K562 (cell line): ENCODE data around the gene TNIP2. TPM values are rescaled to one million over a fixed set of nuclear protein-coding genes. Genes with fewer than 3 reads are reported as not detected.
A peak's percentile ranks its signal among the peaks of the same experiment; 100 is the strongest.

Experiments used
- ARID1B ChIP-seq: fragments of 450-650 bp; IDR thresholded peaks from 2 replicates; pipeline ENCODE4 v1.6.1; 2016; ENCODE audit warnings: antibody characterized with exemption, mild to moderate bottlenecking, inconsistent platforms
- CCAR2 ChIP-seq: fragments of 200-400 bp; formaldehyde crosslinking; IDR thresholded peaks from 2 replicates; pipeline ENCODE4 v1.6.1; 2017; ENCODE audit warnings: mild to moderate bottlenecking, low read depth, low read length
- ERF ChIP-seq: fragments of 450-650 bp; formaldehyde crosslinking; IDR thresholded peaks from 2 replicates; pipeline ENCODE4 v1.4.0; 2020; ENCODE audit warnings: mild to moderate bottlenecking, mixed read lengths
- FOXM1 ChIP-seq, 2 experiments: fragments of 450-650 bp in 1 of 2; sonication (generic) in 1 of 2; formaldehyde crosslinking in 1 of 2; IDR thresholded peaks; 2 replicates each; pipeline versions ENCODE4 v1.6.1 to v1.9.0; 2017 to 2022; ENCODE audit warnings: low read depth in 2 of 2, mild to moderate bottlenecking in 2 of 2, missing genetic modification reagents in 1 of 2, moderate library complexity in 1 of 2
- FUS ChIP-seq: fragments of 200-400 bp; formaldehyde crosslinking; optimal IDR thresholded peaks from 2 replicates; pipeline ENCODE3; 2017; ENCODE audit warnings: low read depth, low read length
- GABPA ChIP-seq: fragments of 200-800 bp; sonication (Bioruptor generic); conservative IDR thresholded peaks from 2 replicates; pipeline ENCODE4 v1.6.1; 2016; ENCODE audit warnings: low read depth, missing genetic modification characterization, missing compliant biosample characterization
- GATAD2B ChIP-seq: fragments of 450-650 bp; IDR thresholded peaks from 2 replicates; pipeline ENCODE4 v1.6.1; 2017; ENCODE audit warnings: mild to moderate bottlenecking, borderline replicate concordance
- GTF2B ChIP-seq: IDR thresholded peaks from 2 replicates; pipeline ENCODE4 v1.6.1; 2011; ENCODE audit not compliant: insufficient read length; ENCODE audit errors: extremely low read depth
- HCFC1 ChIP-seq: IDR thresholded peaks from 2 replicates; pipeline ENCODE4 v1.6.1; 2012; ENCODE audit warnings: low read depth, low read length, improper control_type of control experiment
- HMGN3 ChIP-seq: IDR thresholded peaks from 2 replicates; pipeline ENCODE4 v1.6.1; 2011; ENCODE audit warnings: borderline replicate concordance, low read depth, mild to moderate bottlenecking, mixed read lengths, low read length; ENCODE audit not compliant: insufficient read length; ENCODE audit errors: extremely low read depth
- KDM2B ChIP-seq: fragments of 250-450 bp; sonication (Bioruptor Pico); IDR thresholded peaks from 2 replicates; pipeline ENCODE4 v1.8.0; 2021; ENCODE audit warnings: mild to moderate bottlenecking, moderate library complexity
- NR2C1 ChIP-seq, 2 experiments: fragments of 450-650 bp; IDR thresholded peaks; 2 replicates each; pipeline ENCODE4 v1.6.1; 2017; ENCODE audit warnings: mild to moderate bottlenecking in 2 of 2, antibody characterized with exemption in 1 of 2, inconsistent platforms in 1 of 2, missing compliant biosample characterization in 1 of 2, missing genetic modification characterization in 1 of 2
- RAD21 ChIP-seq, 2 experiments: fragments of 250-450 bp in 1 of 2; fragments of 450-650 bp in 1 of 2; sonication (Bioruptor Pico) in 1 of 2; formaldehyde crosslinking in 1 of 2; IDR thresholded peaks in 1 of 2; conservative IDR thresholded peaks in 1 of 2; 2 replicates each; pipeline versions ENCODE4 v1.4.0 to v1.8.0; 2020 to 2022; ENCODE audit warnings: mild to moderate bottlenecking in 2 of 2, moderate library complexity in 1 of 2
- RB1 ChIP-seq: fragments of 450-650 bp; IDR thresholded peaks from 2 replicates; pipeline ENCODE4 v1.6.1; 2017; ENCODE audit warnings: low read depth, mild to moderate bottlenecking
- RBM17 ChIP-seq: fragments of 200-400 bp; formaldehyde crosslinking; IDR thresholded peaks from 2 replicates; pipeline ENCODE4 v1.6.1; 2017; ENCODE audit warnings: low read depth, mild to moderate bottlenecking, low read length, borderline replicate concordance
- SFPQ ChIP-seq: fragments of 200-400 bp; formaldehyde crosslinking; IDR thresholded peaks from 2 replicates; pipeline ENCODE4 v1.6.1; 2017; ENCODE audit warnings: mild to moderate bottlenecking, low read depth, low read length, moderate library complexity
- SMAD4 ChIP-seq: fragments of 250-450 bp; sonication (Bioruptor Pico); conservative IDR thresholded peaks from 2 replicates; pipeline ENCODE4 v1.8.0; 2021; ENCODE audit warnings: inconsistent platforms, mild to moderate bottlenecking, moderate library complexity
- SOX6 ChIP-seq: fragments of 450-650 bp; IDR thresholded peaks from 2 replicates; pipeline ENCODE4 v1.6.1; 2014; ENCODE audit warnings: mild to moderate bottlenecking
- TCF7 ChIP-seq: sonication (generic); IDR thresholded peaks from 2 replicates; pipeline ENCODE4 v1.6.1; 2016; ENCODE audit warnings: antibody characterized with exemption, borderline replicate concordance
- THAP7 ChIP-seq: fragments of 250-450 bp; sonication (Bioruptor Pico); IDR thresholded peaks from 2 replicates; pipeline ENCODE4 v1.5.0; 2021
- ZBTB1 ChIP-seq: sonication (generic); formaldehyde crosslinking; IDR thresholded peaks from 2 replicates; pipeline ENCODE4 v1.8.1; 2023; ENCODE audit warnings: missing genetic modification reagents, low read depth, mild to moderate bottlenecking, borderline replicate concordance
- ZNF174 ChIP-seq: fragments of 250-450 bp; sonication (Bioruptor Pico); IDR thresholded peaks from 2 replicates; pipeline ENCODE4 v1.4.0; 2020; ENCODE audit warnings: mild to moderate bottlenecking
- ZNF24 ChIP-seq: fragments of 450-650 bp; IDR thresholded peaks from 2 replicates; pipeline ENCODE4 v1.6.1; 2016
- ZNF444 ChIP-seq: fragments of 250-450 bp; sonication (Bioruptor Pico); IDR thresholded peaks from 2 replicates; pipeline ENCODE4 v1.4.0; 2020; ENCODE audit warnings: mild to moderate bottlenecking, moderate library complexity
- ZSCAN32 ChIP-seq: fragments of 450-650 bp; formaldehyde crosslinking; IDR thresholded peaks from 2 replicates; pipeline ENCODE4 v1.4.0; 2020; ENCODE audit warnings: mild to moderate bottlenecking, moderate library complexity
- polyA plus RNA-seq, 8 experiments: library from polyadenylated mRNA; depleted of rRNA in 4 of 8; stranded (reverse) in 5 of 8; unstranded in 3 of 8; fragments of >200 nt; fragmentation: Nextera tagmentation in 2 of 8; fragmentation: Illumina TruSeq in 1 of 8; extraction: Ambion mirVana in 2 of 8; extraction: Trizol in 1 of 8; gene quantifications; 2 replicates each; pipeline versions ENCODE4 v1.2.1 to v1.2.3, GENCODE V29; 2011 to 2014; ENCODE audit warnings: inconsistent platforms in 1 of 8, missing spikeins in 1 of 8
- total RNA-seq, 7 experiments: library from RNA; depleted of rRNA in 6 of 7; stranded (reverse); fragments of >200 nt in 6 of 7; fragmentation: Illumina TruSeq in 2 of 7; extraction: Trizol in 2 of 7; gene quantifications; 2 replicates each; pipeline versions ENCODE4 v1.2.1 to v1.2.3, GENCODE V29; 2011 to 2021; ENCODE audit warnings: low replicate concordance in 1 of 7

The TNIP2 gene
- total and polyA plus RNA-seq, 9 of the 15 experiments (the other 6 are each of a cell fraction or from before 2014, with no cell fraction given), result 0.61 to 42.6 (median 19.5) TPM

DNA sequence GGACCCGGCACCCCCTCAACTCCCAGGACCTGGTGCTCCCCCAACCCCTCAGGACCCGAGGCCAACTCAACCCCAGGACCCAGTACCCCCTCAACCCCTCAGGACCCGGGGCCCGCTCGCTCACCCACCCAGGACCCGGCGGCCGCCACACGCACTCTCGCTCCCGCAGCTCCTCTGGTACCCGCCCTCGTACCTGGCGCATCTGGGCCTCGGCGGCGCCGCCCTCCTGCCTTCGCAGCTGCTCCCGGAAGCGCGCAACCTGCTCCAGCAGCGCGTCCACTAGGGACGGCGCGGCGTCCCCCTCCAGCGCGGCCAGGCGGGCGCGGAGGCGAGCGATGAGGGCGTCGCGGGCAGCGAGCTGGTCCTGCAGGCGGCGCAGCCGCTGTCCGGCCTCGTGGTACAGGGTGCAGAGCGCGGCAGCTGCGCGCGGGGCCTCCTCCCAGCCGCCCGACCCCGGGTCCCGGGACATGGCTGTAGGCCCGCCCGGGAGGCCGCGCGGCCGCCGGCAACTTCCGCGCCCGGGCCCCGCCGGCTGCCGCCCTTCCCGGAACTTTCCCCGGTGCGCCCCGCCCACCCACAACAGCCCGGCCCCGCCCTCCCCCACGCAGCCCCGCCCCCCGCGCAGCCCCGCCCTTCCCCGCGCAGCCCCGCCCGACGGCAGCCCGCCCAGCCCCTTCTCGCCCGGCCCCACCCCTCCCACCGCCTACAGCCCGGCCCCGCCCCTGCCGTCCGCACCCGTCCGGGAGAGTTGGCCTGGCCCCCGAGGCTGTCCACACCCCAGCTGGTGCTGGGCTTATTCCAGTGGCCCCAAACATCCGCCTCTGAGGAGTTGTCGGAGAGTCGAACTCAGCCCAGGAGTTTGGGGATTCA is at the start of gene TNIP2 (continued):
- TF ChIP-seq RAD21 (CRISPR knock-in tag; conservative IDR thresholded peaks at IDR 0.05 in 1 of 2, IDR thresholded peaks at IDR 0.05 in 1 of 2) (peak in 1 of 2 experiments; percentile 44; a peak in 2 of 4 replicates), HCFC1 (peak; percentile 58), FUS (no peak), GABPA (peak; percentile 79), GATAD2B (peak; percentile 98), NR2C1 (IDR thresholded peaks at IDR 0.05) (no peak), NR2C1 (tag; IDR thresholded peaks at IDR 0.05) (no peak), ZBTB1 (0 out of 2 replicates have a peak, but pooled peaks have one; percentile 47), ZNF174 (CRISPR knock-in tag) (no peak), CCAR2 (no peak), TCF7 (no peak), ERF (CRISPR knock-in tag) (peak; percentile 58; the same call in 1 of the 2 replicates), THAP7 (CRISPR knock-in tag) (peak; percentile 79; the same call in 1 of the 2 replicates), SOX6 (peak; percentile 55; the same call in 1 of the 2 replicates), FOXM1 (IDR thresholded peaks at IDR 0.05; ENCODE audit: low read depth) (no peak), FOXM1 (CRISPR knock-in tag; IDR thresholded peaks at IDR 0.05; ENCODE audit: low read depth) (0 out of 2 replicates have a peak, but pooled peaks have one; percentile 43), ZSCAN32 (no peak), RB1 (peak; percentile 95), ZNF24 (peak; percentile 45; the same call in 1 of the 2 replicates), ZNF444 (CRISPR knock-in tag) (no peak), KDM2B (CRISPR knock-in tag) (peak; percentile 27; the same call in 1 of the 2 replicates), SFPQ (no peak), HMGN3 (peak; percentile 59), RBM17 (no peak), GTF2B (no peak), SMAD4 (CRISPR knock-in tag) (peak; percentile 80), ARID1B (no peak)
